Ectodermal cell (in vitro differentiated cells): Measurements from ENCODE around the gene OR2S2.
"Not testable (repeated sequence)": the region's sequence is repeated elsewhere in the genome, so short reads cannot be mapped to it uniquely, and the experiment has no call there.

ENCODE experiments used
- H3K27ac ChIP-seq: 2 replicates; pipeline ENCODE4 v1.7.0; 2013; ENCODE audit warnings: mild to moderate bottlenecking, low read depth, low read length; ENCODE audit not compliant: insufficient read depth, poor library complexity, severe bottlenecking
- H3K27me3 ChIP-seq: 2 replicates; pipeline ENCODE4 v1.7.0; 2013; ENCODE audit warnings: mild to moderate bottlenecking, low read length; ENCODE audit not compliant: insufficient read depth, control insufficient read depth, poor library complexity, severe bottlenecking
- H3K36me3 ChIP-seq: one replicate; pipeline ENCODE4 v1.7.0; 2013; ENCODE audit warnings: low read length; ENCODE audit not compliant: control insufficient read depth, insufficient read depth
- H3K4me1 ChIP-seq: one replicate; pipeline ENCODE4 v1.7.0; 2013; ENCODE audit warnings: low read length; ENCODE audit not compliant: control insufficient read depth, insufficient read depth
- H3K4me3 ChIP-seq: 2 replicates; pipeline ENCODE4 v1.7.0; 2013; ENCODE audit warnings: low read depth, low read length, control low read depth; ENCODE audit not compliant: insufficient read depth
- H3K9me3 ChIP-seq: 2 replicates; pipeline ENCODE4 v1.7.0; 2013; ENCODE audit warnings: mild to moderate bottlenecking, low read length, moderate library complexity; ENCODE audit not compliant: control insufficient read depth
- WGBS, 2 experiments: methylation state at CpG; one replicate each; pipeline ENCODE4 v1.1.7; 2013; ENCODE audit warnings: missing lambda C conversion rate in 2 of 2; 5-methylcytosine and 5-hydroxymethylcytosine counted together

The OR2S2 gene

DNA sequence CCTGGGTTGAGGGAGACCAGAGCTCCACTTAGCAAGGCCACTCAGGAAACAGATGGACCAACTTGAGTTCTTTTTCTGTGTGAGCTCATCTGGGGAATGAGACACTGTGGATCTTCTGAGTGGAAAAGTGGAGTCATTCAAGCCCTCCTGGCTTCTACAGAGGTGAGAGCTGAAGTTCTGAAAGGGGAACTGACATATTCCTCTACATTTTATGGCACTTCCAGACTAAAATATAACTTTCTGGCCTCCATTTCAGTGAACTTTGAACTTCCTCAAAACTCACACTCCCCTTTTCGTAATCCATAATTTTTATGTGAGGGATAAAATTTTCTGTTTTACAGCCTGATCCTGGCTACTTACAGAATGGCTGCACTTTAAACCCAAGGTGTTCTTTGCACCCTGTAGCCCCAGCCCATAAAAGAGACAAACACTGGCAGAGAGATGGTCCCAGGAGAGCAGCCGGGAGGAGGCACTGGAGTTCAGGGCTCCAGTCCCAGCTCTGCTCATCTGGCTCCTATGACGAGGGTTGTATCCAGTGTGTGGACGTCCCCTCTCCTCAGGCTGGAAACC lies 37.8 kb downstream of the OR2S2 start:
- Histone ChIP-seq H3K27ac (no peak overlapping the region), H3K4me1 (no peaks in the 10 kb centered on the region), H3K36me3 (no peaks in the 10 kb centered on the region), H3K9me3 (no peaks in the 10 kb centered on the region), H3K4me3 (no peak overlapping the region), H3K27me3 (no peaks in the 10 kb centered on the region)
- 92 to 93% methylated on average over 3 to 4 of the region's 4 CpGs for WGBS, 2 experiments

DNA sequence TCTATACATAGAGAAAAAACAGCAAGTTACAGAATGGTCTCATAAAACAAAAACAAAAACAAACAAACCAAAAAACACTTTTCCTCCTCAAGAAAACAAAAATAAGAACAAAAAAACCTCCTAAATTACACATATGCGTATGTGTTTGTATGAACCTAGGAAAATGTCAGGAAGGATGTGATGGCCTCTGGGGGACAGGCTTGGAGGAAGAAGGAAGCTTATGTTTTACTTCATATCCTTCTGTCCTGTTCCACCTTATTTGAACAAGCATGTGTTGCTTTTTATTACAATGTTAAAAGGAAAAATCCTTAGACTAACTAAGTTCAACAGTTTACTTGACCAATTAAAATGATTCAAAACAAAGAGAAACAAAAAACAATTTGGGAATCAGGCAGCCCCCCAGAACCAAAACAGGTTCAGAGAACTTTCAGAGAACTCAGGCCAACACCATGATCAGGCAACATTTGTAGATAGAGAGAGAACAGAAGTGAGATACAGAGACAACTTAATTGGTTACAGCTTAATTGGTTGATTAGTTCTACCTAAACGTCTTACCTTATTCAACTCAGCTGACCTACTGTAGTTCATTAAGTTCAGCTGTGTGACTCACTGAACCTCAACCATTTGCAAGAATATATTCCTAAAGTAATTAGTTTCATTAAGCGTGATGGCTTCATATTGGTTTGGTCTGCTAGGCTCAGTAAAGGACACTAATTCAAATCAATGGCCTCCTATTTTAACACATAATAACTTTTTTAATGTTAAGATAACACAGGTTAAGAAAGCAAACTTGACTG lies 38.5 kb downstream of the OR2S2 start:
- H3K4me3 ChIP-seq = no peak overlapping the region
- H3K4me1 ChIP-seq = no peaks in the 10 kb centered on the region
- no peaks in the 10 kb centered on the region for H3K9me3 ChIP-seq
- no peak overlapping the region for H3K27ac ChIP-seq
- no peaks in the 10 kb centered on the region for H3K27me3 ChIP-seq
- H3K36me3 ChIP-seq = no peaks in the 10 kb centered on the region
- WGBS, 2 experiments = 86 to 96% methylated on average over 2 of the region's 3 CpGs

DNA sequence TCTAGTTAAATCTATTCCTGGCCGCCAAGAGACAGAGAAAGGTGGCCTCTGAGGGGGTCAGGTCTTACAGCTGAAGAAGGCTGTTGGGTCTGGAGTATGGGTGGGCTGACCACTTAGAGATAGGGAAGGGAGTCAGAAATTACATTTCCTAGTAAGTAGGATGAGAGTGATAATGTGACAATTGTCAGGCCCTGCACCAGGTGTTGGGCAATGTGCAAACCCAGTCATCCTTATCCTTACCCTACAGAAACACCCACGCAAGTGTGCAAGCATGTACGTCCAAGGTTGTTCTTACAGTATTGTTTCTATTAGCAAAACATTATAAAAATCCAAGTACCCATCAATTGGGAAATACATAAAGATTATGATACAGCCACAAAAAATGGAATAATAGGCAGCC lies 39.2 kb downstream of the OR2S2 start:
- Histone ChIP-seq H3K4me3 (no peak overlapping the region), H3K27ac (no peak overlapping the region), H3K4me1 (no peaks in the 10 kb centered on the region), H3K27me3 (no peaks in the 10 kb centered on the region), H3K9me3 (no peaks in the 10 kb centered on the region), H3K36me3 (no peaks in the 10 kb centered on the region)
- WGBS, 2 experiments = 97 to 100% methylated on average over 3 of the region's 3 CpGs

DNA sequence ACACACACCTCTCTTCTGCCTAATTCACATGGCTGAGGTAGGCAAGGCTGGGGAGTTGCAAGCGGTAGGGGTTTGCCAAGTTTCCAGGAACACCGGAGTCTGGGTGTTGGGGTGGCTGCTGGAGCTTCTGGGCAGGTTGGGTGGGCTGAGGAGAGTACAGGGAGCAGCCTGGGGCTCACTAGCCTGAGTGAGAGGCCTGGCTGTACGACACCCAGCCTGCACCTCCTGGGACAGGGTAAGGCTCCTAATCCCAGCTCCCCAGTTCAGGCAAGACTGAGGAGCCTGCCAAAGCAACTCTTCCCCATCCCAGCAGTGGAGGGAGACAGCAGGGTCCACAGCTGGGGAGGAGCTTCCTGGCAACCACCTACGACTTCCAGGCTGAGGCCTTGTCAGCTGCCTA lies 40.7 kb downstream of the OR2S2 start:
- Histone ChIP-seq H3K4me3 (no peak overlapping the region), H3K36me3 (no peaks in the 10 kb centered on the region), H3K4me1 (no peaks in the 10 kb centered on the region), H3K27ac (no peak overlapping the region), H3K27me3 (no peaks in the 10 kb centered on the region), H3K9me3 (no peaks in the 10 kb centered on the region)
- 88 to 91% methylated on average over 4 of the region's 4 CpGs for WGBS, 2 experiments

DNA sequence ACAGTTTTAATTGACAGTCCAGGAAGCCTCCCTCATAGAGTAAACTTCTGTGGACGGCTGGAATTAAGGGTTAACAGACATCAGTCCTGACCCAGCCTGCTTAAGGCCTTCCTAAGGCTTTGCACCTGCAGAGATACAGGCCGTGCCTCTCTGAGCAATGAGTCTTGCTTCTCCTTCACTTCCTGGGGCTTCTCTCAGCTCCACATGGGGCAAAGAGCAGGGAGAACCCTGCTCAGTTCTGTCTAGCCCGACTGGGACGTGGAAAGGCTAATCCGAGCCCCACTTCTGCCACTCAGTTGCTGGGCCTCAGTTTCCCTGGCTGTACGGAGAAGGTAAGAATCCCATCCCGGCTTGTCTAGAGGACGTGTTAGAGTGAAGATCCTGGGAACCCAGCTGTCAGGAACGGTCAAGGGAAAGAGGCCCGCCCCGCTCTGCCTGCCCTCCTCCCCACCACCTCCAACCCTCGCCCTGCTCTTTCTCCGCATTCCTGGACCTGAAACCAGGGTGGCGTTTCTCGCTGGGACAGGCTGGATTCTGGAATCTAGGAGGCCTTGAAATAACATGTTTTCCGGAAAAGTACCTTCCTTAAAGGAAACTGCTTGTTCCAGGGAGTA lies 42.2 kb downstream of the OR2S2 start:
- H3K4me3 ChIP-seq = no peak overlapping the region
- no peaks in the 10 kb centered on the region for H3K9me3 ChIP-seq
- H3K36me3 ChIP-seq = no peaks in the 10 kb centered on the region
- H3K4me1 ChIP-seq = no peaks in the 10 kb centered on the region
- 80% methylated on average over 16 of the region's 16 CpGs for WGBS, 2 experiments
- no peaks in the 10 kb centered on the region for H3K27me3 ChIP-seq
- no peak overlapping the region for H3K27ac ChIP-seq

DNA sequence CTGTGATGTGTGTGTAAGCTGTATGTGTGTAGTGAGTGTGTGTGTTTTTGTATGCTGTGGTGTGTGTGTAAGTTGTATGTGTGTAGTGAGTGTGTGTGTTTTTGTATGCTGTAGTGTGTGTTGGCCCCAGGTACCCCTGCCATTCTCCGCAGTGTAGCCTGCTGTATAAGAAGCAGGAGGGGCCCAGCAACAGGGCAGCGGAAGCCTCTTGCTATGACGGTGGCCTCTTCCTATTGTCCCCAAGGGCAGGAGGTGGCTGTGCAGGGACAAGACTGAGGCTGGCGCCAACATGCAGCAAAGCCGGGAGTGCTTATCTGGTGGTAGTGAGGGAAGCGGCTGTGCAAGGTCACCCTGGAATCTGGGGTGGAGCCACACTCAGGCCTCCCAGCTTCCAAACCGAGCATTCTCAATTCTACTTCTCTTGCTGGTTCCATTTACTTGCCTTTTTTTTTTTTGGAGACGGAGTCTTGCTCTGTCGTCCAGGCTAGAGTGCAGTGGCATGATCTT lies 43.6 kb downstream of the OR2S2 start:
- 70 to 71% methylated on average over 9 of the region's 9 CpGs for WGBS, 2 experiments
- no peak overlapping the region for H3K4me3 ChIP-seq
- no peaks in the 10 kb centered on the region for H3K4me1 ChIP-seq
- no peak overlapping the region for H3K27ac ChIP-seq
- H3K36me3 ChIP-seq = no peaks in the 10 kb centered on the region
- H3K27me3 ChIP-seq = no peaks in the 10 kb centered on the region
- H3K9me3 ChIP-seq = no peaks in the 10 kb centered on the region

DNA sequence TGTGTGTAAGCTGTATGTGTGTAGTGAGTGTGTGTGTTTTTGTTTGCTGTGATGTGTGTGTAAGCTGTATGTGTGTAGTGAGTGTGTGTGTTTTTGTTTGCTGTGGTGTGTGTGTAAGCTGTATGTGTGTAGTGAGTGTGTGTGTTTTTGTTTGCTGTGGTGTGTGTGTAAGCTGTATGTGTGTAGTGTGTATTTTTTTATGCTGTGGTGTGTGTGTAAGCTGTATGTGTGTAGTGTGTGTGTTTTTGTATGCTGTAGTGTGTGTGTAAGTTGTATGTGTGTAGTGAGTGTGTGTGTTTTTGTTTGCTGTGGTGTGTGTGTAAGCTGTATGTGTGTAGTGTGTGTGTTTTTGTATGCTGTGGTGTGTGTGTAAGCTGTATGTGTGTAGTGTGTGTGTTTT lies 44.5 kb downstream of the OR2S2 start:
- H3K9me3 ChIP-seq, H3K4me1 ChIP-seq, H3K27ac ChIP-seq, H3K27me3 ChIP-seq, H3K4me3 ChIP-seq, H3K36me3 ChIP-seq: not testable (repeated sequence)

DNA sequence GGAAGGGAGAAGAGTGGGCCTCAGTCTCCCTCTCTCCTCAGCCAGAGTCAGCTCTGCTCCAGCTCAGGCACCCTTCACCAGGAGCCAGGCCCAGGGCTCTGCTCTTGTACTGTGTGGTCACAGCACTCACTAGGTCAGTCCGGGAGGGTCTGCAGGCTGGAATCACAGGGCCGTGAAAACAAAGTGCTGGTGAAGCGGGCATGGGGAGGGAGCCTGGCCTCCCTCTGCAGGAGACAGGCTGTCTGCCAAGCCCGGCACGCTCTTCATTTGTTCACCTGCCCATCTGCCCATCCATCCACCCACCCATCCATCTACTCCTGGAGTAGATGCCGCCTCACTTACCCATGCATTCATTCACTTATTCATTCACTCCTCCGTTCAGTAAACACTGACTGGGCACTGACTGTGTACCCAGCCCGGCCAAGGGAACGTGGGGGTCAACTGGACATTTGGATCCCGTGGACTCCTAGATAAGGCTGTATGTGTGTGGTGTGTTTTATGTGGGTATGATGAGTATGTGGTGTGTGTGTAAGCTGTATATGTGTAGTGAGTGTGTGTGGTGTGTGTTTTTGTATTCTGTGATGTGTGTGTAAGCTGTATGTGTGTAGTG lies 45.1 kb downstream of the OR2S2 start:
- Histone ChIP-seq H3K4me3 (no peak overlapping the region), H3K36me3 (no peaks in the 10 kb centered on the region), H3K9me3 (no peaks in the 10 kb centered on the region), H3K27me3 (no peaks in the 10 kb centered on the region), H3K4me1 (peaks cover 12% of the 10 kb centered on the region), H3K27ac (no peak overlapping the region)
- 89 to 90% methylated on average over 10 of the region's 10 CpGs for WGBS, 2 experiments

DNA sequence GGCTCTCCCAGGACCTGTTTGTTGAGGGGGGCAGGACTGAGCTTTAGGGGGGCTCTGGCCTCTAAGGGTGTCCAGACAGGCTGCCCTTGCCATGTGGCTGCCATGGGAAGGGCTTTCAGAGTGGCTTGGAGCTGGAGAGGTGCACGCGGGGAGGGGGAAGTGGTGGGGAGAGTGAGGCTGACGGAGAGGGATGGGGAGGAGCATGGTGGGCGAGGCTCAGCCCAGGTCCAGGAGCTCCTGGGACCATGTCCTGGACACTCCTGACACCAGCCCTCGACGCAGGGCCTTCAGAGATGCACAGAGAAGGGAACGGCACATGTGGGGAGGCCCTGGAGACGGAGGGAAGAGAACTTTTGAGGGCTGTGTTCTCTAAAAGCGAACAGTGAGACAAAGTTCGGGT lies 46.3 kb downstream of the OR2S2 start:
- Histone ChIP-seq H3K36me3 (no peaks in the 10 kb centered on the region), H3K27me3 (no peaks in the 10 kb centered on the region), H3K9me3 (no peaks in the 10 kb centered on the region), H3K4me3 (no peak overlapping the region), H3K4me1 (peaks cover 24% of the 10 kb centered on the region), H3K27ac (no peak overlapping the region)
- 86 to 92% methylated on average over 10 of the region's 10 CpGs for WGBS, 2 experiments
